Esophagus squamous epithelium (tissue), 5 donors: Measurements from ENCODE around the gene LSM4. TPM values are rescaled to one million over a fixed set of nuclear protein-coding genes. Genes with fewer than 3 reads are reported as not detected.

Experiments
- DNase-seq: peaks from one replicate; lab custom pipeline; 2025; lab: John Stamatoyannopoulos, UW
- H3K27ac ChIP-seq, 4 donors: fragments of 200-600 bp; sonication (generic); one replicate each; pipeline ENCODE4 v1.5.1; 2016 to 2019; ENCODE audit warnings: mild to moderate bottlenecking in 1 of 4
- H3K27me3 ChIP-seq, 4 donors: fragments of 200-600 bp; sonication (generic); 1 replicate in 3 of 4; 2 replicates in 1 of 4; pipeline versions ENCODE4 v1.5.1 to v1.6.0; 2017 to 2021; ENCODE audit warnings: antibody characterized with exemption in 1 of 4
- H3K36me3 ChIP-seq, 3 donors: fragments of 200-600 bp; sonication (generic); one replicate each; pipeline ENCODE4 v1.5.1; 2016 to 2019
- H3K4me1 ChIP-seq, 3 donors: fragments of 200-600 bp; sonication (generic); one replicate each; pipeline ENCODE4 v1.5.1; 2017 to 2019
- H3K4me3 ChIP-seq, 4 donors: fragments of 200-600 bp; sonication (generic); 1 replicate in 3 of 4; 2 replicates in 1 of 4; pipeline ENCODE4 v1.5.1; 2016 to 2019; ENCODE audit warnings: mild to moderate bottlenecking in 2 of 4, moderate library complexity in 1 of 4
- H3K9me3 ChIP-seq, 3 donors: fragments of 200-600 bp; sonication (generic); one replicate each; pipeline ENCODE4 v1.5.1; 2016 to 2019
- POLR2A ChIP-seq, 4 donors: fragments of 450-650 bp; IDR thresholded peaks; one replicate each; pipeline ENCODE4 v1.6.1; 2017; ENCODE audit warnings: antibody characterized with exemption in 4 of 4, mild to moderate bottlenecking in 4 of 4, moderate library complexity in 3 of 4
- WGBS, 2 donors: methylation state at CpG; one replicate each; pipeline ENCODE4 v1.1.5; 2018; 5-methylcytosine and 5-hydroxymethylcytosine counted together
- intact Hi-C: fragments of 100-400 bp; cut with DNase I; formaldehyde crosslinking; loops from one replicate; pipeline ENCODE4 v1.15.0; 2022
- total RNA-seq, 4 donors: library from RNA; depleted of rRNA; stranded (reverse); fragments of >200 nt; gene quantifications; one replicate each; pipeline ENCODE4 v1.1.0, GENCODE V29; 2016
- TF ChIP-seq, protein P1 (sequence below), 6 experiments: fragments of 450-650 bp in 4 of 6; fragments of 200-600 bp in 2 of 6; sonication (generic) in 2 of 6; IDR thresholded peaks; one replicate each; pipeline ENCODE4 v1.5.1; 2016 to 2019; ENCODE audit warnings: antibody characterized with exemption in 6 of 6, mild to moderate bottlenecking in 4 of 6, moderate library complexity in 4 of 6
- donor health status: DM: yes; HTN: yes; CAD: no.

Gene LSM4
- total RNA-seq, 4 donors from 2014 or later, result 97.3 to 228 (median 137) TPM

- 72 to 73% methylated on average over 19 to 25 of the region's 26 CpGs for WGBS, 2 donors
- Histone ChIP-seq H3K36me3 (no peaks in the 10 kb centered on the region), H3K9me3 (no peaks in the 10 kb centered on the region), H3K4me1 (peaks cover 24 to 78% (median 24%) of the 10 kb centered on the region in 3 donors), H3K4me3 (no peak overlapping the region), H3K27ac (peak overlapping the region in 3 of 4 donors; percentile 20 to 62 (median 41)), H3K27me3 (no peaks in the 10 kb centered on the region)
- no peak for TF ChIP-seq POLR2A (IDR thresholded peaks at IDR 0.05)
- TF ChIP-seq, protein P1, sequence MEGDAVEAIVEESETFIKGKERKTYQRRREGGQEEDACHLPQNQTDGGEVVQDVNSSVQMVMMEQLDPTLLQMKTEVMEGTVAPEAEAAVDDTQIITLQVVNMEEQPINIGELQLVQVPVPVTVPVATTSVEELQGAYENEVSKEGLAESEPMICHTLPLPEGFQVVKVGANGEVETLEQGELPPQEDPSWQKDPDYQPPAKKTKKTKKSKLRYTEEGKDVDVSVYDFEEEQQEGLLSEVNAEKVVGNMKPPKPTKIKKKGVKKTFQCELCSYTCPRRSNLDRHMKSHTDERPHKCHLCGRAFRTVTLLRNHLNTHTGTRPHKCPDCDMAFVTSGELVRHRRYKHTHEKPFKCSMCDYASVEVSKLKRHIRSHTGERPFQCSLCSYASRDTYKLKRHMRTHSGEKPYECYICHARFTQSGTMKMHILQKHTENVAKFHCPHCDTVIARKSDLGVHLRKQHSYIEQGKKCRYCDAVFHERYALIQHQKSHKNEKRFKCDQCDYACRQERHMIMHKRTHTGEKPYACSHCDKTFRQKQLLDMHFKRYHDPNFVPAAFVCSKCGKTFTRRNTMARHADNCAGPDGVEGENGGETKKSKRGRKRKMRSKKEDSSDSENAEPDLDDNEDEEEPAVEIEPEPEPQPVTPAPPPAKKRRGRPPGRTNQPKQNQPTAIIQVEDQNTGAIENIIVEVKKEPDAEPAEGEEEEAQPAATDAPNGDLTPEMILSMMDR (IDR thresholded peaks at IDR 0.05), result no peak
- DNase-seq, result no peak
- intact Hi-C loops, result no loop called here
Measured at GRCh38 chr19:18287836-18288772, 34.8 kb downstream of the LSM4 start.

- H3K36me3 ChIP-seq, result no peaks in the 10 kb centered on the region
- H3K4me3 ChIP-seq, result no peak overlapping the region
- intact Hi-C loops, result no loop called here
- 43 to 57% methylated on average over 4 to 11 of the region's 21 CpGs for WGBS, 2 donors
- no peak for DNase-seq
- no peaks in the 10 kb centered on the region for H3K27me3 ChIP-seq
- peak overlapping the region in 3 of 4 donors; percentile 20 to 62 (median 54) for H3K27ac ChIP-seq
- no peaks in the 10 kb centered on the region for H3K9me3 ChIP-seq
- no peak for TF ChIP-seq POLR2A (IDR thresholded peaks at IDR 0.05)
- TF ChIP-seq, protein P1 (IDR thresholded peaks at IDR 0.05), result no peak
- H3K4me1 ChIP-seq, result peaks cover 26 to 78% (median 27%) of the 10 kb centered on the region in 3 donors
Measured at GRCh38 chr19:18286973-18287635, 35.8 kb downstream of the LSM4 start.

- Histone ChIP-seq H3K27ac (peak overlapping the region in 3 of 4 donors; percentile 14 to 68 (median 48)), H3K36me3 (no peaks in the 10 kb centered on the region), H3K4me1 (peaks cover 13 to 58% (median 20%) of the 10 kb centered on the region in 3 donors), H3K9me3 (no peaks in the 10 kb centered on the region), H3K4me3 (no peak overlapping the region), H3K27me3 (no peaks in the 10 kb centered on the region)
- no peak for DNase-seq
- 38 to 46% methylated on average over 9 to 11 of the region's 12 CpGs for WGBS, 2 donors
- intact Hi-C loops, result no loop called here
- TF ChIP-seq, protein P1 (IDR thresholded peaks at IDR 0.05), result no peak
- TF ChIP-seq POLR2A (IDR thresholded peaks at IDR 0.05), result no peak
Measured at GRCh38 chr19:18284712-18285360, 38.0 kb downstream of the LSM4 start.

DNA sequence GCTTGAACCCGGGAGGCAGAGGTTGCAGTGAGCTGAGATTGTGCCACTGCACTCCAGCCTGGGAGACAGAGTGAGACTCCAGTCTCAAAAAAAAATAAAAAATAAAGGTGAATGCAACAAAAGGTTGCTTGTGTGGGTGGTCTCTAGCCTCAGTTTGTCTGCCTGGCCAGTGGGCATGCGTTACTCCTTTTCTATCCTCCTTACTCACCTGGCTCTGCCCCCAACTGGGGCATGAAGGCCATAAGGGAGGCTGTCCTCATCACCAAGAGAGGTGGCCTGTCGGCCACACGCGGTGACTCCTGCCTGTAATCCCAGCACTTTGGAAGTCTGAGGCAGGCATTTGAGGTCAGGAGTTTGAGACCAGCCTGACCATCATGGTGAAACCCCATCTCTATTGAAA lies 39.5 kb downstream of the LSM4 start:
- no peak for DNase-seq
- H3K4me1 ChIP-seq, result peaks cover 20 to 63% (median 23%) of the 10 kb centered on the region in 3 donors
- no peaks in the 10 kb centered on the region for H3K27me3 ChIP-seq
- peak overlapping the region in 3 of 4 donors; percentile 96 to 100 (median 100) for H3K27ac ChIP-seq
- peaks cover 0 to 8% (median 4%) of the 10 kb centered on the region in 3 donors for H3K36me3 ChIP-seq
- H3K4me3 ChIP-seq, result no peak overlapping the region
- H3K9me3 ChIP-seq, result no peaks in the 10 kb centered on the region
- intact Hi-C loops, result no loop called here
- no peak for TF ChIP-seq POLR2A (IDR thresholded peaks at IDR 0.05)
- TF ChIP-seq, protein P1 (IDR thresholded peaks at IDR 0.05), result no peak
- WGBS, 2 donors, result 95 to 97% methylated on average over 4 to 5 of the region's 5 CpGs
